Hematopoietic multipotent progenitor cell treated with erythropoietin and hydrocortisone succinate and interleukin-3 and kit ligand, for 15 days (in vitro differentiated cells): Measurements from ENCODE around the gene PUS7.
"Not testable (repeated sequence)": the region's sequence is repeated elsewhere in the genome, so short reads cannot be mapped to it uniquely, and the experiment has no call there.

Experiments used
- DNase-seq: peaks from one replicate; pipeline ENCODE4 v3.0.0-alpha.2; 2015; ENCODE audit warnings: low spot score

Gene PUS7

DNA sequence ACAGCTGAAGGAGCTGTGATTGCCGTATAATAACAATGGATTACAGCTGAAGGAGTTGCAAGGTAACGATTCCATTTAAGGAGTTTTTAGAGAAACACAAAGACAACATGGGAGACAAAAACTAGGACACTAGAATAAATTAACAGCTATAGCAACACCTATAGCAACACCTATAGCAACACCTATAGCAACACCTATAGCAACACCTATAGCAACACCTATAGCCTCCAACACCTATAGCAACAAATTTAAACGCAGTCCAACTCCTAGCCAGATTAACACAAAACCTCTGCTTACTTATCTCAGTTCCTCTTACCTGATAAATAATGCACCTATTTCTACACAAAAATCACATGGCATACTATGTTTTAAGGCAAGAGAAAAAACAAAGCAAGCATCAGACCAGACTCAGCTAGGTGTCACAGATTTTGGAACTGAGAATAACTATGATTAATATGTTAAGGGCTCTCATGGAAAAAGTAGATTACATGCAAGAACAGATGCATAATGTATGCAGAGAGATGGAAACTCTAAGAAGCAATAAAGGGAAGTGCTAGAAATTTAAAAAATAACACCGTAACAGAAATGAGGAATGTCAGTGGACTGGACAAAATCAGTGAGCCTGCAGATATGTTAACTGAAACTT is 77.6 kb downstream of the PUS7 start:
- DNase-seq: no peak

- DNase-seq: not testable (repeated sequence)
Measured at GRCh38 chr7:105442214-105442613, 79.9 kb downstream of the PUS7 start.

GRCh38 chr7:105439174-105439893 is 82.7 kb downstream of the PUS7 start:
- DNase-seq: no peak

GRCh38 chr7:105438847-105439173 is 83.3 kb downstream of the PUS7 start:
- no peak for DNase-seq

DNA sequence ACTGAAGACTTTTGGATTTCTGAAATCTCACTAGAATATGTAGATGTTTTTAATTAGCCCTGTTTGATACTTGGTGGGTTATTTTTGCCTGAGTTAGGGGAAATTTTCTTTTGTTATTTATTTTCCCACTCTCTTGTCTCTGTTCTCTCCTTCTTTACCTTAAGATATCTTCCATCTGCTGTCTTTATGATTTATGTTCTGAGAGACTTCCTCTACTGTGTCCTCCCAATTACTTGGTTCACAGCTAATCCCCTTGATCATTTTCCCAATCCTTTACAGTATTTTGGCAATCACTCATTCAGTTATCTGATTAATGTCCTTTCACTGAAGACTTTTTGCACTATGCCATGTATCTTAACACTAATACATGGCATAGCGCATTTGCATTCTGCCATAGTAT is 83.8 kb downstream of the PUS7 start:
- DNase-seq: no peak

GRCh38 chr7:105437356-105437755 is 84.7 kb downstream of the PUS7 start:
- DNase-seq: not testable (repeated sequence)

- no peak for DNase-seq
Measured at GRCh38 chr7:105429746-105430612, 92.1 kb downstream of the PUS7 start.

DNA sequence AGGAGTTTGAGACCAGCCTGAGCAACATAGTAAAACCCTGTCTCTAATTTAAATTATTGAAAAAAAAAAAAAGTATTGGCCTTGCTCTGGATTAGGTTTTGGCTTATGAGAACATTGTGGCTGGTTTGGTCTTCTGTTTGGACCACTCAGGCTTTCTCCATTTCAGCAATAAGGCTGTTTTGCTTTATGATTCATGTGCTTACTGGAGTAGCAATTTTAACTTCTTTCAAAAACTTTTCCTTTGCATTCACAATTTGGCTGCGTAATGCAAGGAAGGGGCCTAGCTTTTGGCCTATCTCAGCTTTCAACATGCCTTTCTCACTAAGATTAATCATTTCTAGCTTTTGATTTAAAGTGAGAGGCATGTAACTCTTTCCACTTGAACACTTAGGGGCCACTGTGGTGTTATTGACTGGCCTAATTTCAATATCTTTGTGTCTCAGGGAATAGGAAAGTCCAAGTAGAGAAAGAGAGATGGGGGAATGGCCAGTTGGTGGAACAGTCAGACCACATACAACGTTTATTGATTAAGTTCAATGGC is 95.4 kb downstream of the PUS7 start:
- no peak for DNase-seq

- no peak for DNase-seq
Measured at GRCh38 chr7:105423987-105424386, 98.1 kb downstream of the PUS7 start.

DNA sequence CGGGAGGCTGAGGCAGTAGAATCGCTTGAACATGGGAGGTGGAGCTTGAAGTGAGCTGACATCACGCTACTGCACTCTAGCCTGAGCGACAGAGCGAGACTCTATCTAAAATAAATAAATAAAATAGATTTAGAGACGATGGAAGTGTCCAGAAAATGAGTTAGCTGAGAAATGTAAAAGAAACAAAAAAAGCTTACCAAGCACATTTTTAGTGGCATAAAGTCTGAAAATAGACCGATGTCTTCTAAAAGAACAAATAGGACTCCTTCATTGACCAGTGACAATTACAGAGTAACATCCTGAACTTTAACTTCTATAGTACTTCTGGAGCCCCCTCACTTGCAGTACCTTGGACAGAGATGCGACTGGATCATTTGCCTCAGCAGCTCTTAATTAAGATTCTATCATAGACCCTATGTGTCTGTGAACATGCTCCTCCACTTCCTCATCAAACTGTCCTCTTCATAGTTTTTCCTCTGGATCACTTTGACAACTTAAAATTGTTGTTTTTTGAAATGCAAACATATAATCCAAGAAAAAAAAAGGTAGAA is 108.1 kb downstream of the PUS7 start:
- no peak for DNase-seq

GRCh38 chr7:105410774-105411173 is 111.3 kb downstream of the PUS7 start:
- not testable (repeated sequence) for DNase-seq

GRCh38 chr7:105409775-105410174 is 112.3 kb downstream of the PUS7 start:
- not testable (repeated sequence) for DNase-seq

- no peak for DNase-seq
Measured at GRCh38 chr7:105408791-105409410, 113.2 kb downstream of the PUS7 start.
